H1 (cell line): ENCODE data around the gene SWT1. TPM values are rescaled to one million over a fixed set of nuclear protein-coding genes. Genes with fewer than 3 reads are reported as not detected.

Experiments
- CTCF ChIA-PET: fragments of 300-600 bp; sonication (Branson Sonifier 250); formaldehyde crosslinking; loops from one replicate; lab custom pipeline; 2021; ENCODE audit not compliant: partially characterized antibody; lab: Charles Lee
- POLR2A ChIA-PET: fragments of 300-600 bp; sonication (Branson Sonifier 250); formaldehyde crosslinking; loops from one replicate; lab custom pipeline; 2021; ENCODE audit warnings: inconsistent platforms; ENCODE audit not compliant: partially characterized antibody; lab: Charles Lee
- DNase-seq, 2 experiments: peaks; one replicate each; pipeline versions ENCODE4 v3.0.0 to v3.0.0-alpha.2; 2010 to 2022; ENCODE audit warnings: low spot score in 2 of 2, low read depth in 1 of 2, mixed read lengths in 1 of 2
- FAIRE-seq: peaks from 2 replicates; lab custom pipeline; 2011; peaks lifted over from hg19 to GRCh38; lab: Jason Lieb, UNC
- H2AFZ ChIP-seq: 2 replicates; pipeline ENCODE4 v1.8.1; 2012; ENCODE audit warnings: low read length, inconsistent platforms
- H2AK5ac ChIP-seq: 2 replicates; pipeline ENCODE4 v1.6.1; 2013; ENCODE audit warnings: low read depth, low read length
- H2BK120ac ChIP-seq: replicated peaks from 2 replicates; pipeline ENCODE3; 2013; ENCODE audit warnings: low read depth, low read length, inconsistent platforms
- H2BK12ac ChIP-seq: 2 replicates; pipeline ENCODE4 v1.6.1; 2013; ENCODE audit warnings: low read depth, low read length
- H2BK15ac ChIP-seq: 2 replicates; pipeline ENCODE4 v1.6.1; 2013; ENCODE audit warnings: low read length
- H2BK20ac ChIP-seq: 2 replicates; pipeline ENCODE4 v1.6.1; 2013; ENCODE audit warnings: low read length
- H2BK5ac ChIP-seq: 2 replicates; pipeline ENCODE4 v1.6.1; 2013; ENCODE audit warnings: low read depth, low read length
- H3K14ac ChIP-seq: 2 replicates; pipeline ENCODE4 v1.6.1; 2013; ENCODE audit warnings: inconsistent platforms; ENCODE audit not compliant: insufficient read length
- H3K18ac ChIP-seq: 2 replicates; pipeline ENCODE4 v1.6.1; 2013; ENCODE audit warnings: low read length; ENCODE audit errors: extremely low read depth
- H3K23ac ChIP-seq: 2 replicates; pipeline ENCODE4 v1.6.1; 2013; ENCODE audit warnings: inconsistent platforms; ENCODE audit not compliant: insufficient read length
- H3K23me2 ChIP-seq: 2 replicates; pipeline ENCODE4 v1.6.1; 2013; ENCODE audit warnings: low read depth, low read length
- H3K27ac ChIP-seq: 2 replicates; pipeline ENCODE4 v1.6.1; 2011; ENCODE audit warnings: low read depth, low read length, inconsistent platforms
- H3K27me3 ChIP-seq, 4 experiments: replicated peaks in 1 of 4; 1 replicate in 1 of 4; 2 replicates in 3 of 4; pipeline versions ENCODE4 v1.6.1 to v1.8.1; 2011 to 2013; ENCODE audit warnings: low read length in 3 of 4, mild to moderate bottlenecking in 3 of 4, inconsistent platforms in 2 of 4, mixed read lengths in 2 of 4, moderate library complexity in 1 of 4; ENCODE audit not compliant: control insufficient read depth in 3 of 4, insufficient read depth in 3 of 4; ENCODE audit errors: extremely low read depth in 1 of 4
- H3K36me3 ChIP-seq, 4 experiments: 2 replicates each; pipeline versions ENCODE4 v1.6.1 to v1.8.1; 2011 to 2013; ENCODE audit warnings: mild to moderate bottlenecking in 4 of 4, low read length in 3 of 4, moderate library complexity in 2 of 4, control low read depth in 1 of 4, inconsistent platforms in 1 of 4; ENCODE audit not compliant: insufficient read depth in 4 of 4, control insufficient read depth in 2 of 4
- H3K4ac ChIP-seq: replicated peaks from 2 replicates; pipeline ENCODE3; 2013; ENCODE audit warnings: low read length, low read depth, mixed read lengths, inconsistent platforms; ENCODE audit not compliant: insufficient read length
- H3K4me1 ChIP-seq, 4 experiments: replicated peaks in 1 of 4; 1 replicate in 1 of 4; 2 replicates in 3 of 4; pipeline versions ENCODE4 v1.6.1 to v1.8.1; 2011 to 2013; ENCODE audit warnings: low read length in 3 of 4, inconsistent platforms in 2 of 4, mixed read lengths in 1 of 4; ENCODE audit not compliant: insufficient read depth in 4 of 4, control insufficient read depth in 3 of 4
- H3K4me2 ChIP-seq, 2 experiments: 2 replicates each; pipeline versions ENCODE4 v1.6.1 to v1.8.1; 2011 to 2013; ENCODE audit warnings: low read depth in 2 of 2, low read length in 2 of 2, control low read depth in 1 of 2, inconsistent platforms in 1 of 2, mild to moderate bottlenecking in 1 of 2; ENCODE audit not compliant: insufficient read depth in 1 of 2
- H3K4me3 ChIP-seq, 4 experiments: fragments of 200-600, 300-600 bp in 1 of 4; sonication (generic), shearing (Covaris generic), sonication (Bioruptor Twin) in 1 of 4; 2 replicates each; pipeline versions ENCODE4 v1.5.1 to v1.8.1; 2011 to 2016; ENCODE audit warnings: low read length in 4 of 4, low read depth in 3 of 4, control low read depth in 2 of 4, inconsistent platforms in 2 of 4, mild to moderate bottlenecking in 2 of 4, mixed read lengths in 1 of 4, moderate library complexity in 1 of 4; ENCODE audit not compliant: insufficient read depth in 2 of 4; ENCODE audit errors: extremely low read depth in 1 of 4
- H3K56ac ChIP-seq: replicated peaks from 2 replicates; pipeline ENCODE3; 2013; ENCODE audit warnings: low read depth, mild to moderate bottlenecking, mixed read lengths, low read length, inconsistent platforms; ENCODE audit not compliant: insufficient read length
- H3K79me1 ChIP-seq: 2 replicates; pipeline ENCODE4 v1.6.1; 2013; ENCODE audit warnings: low read depth, low read length, control low read depth
- H3K79me2 ChIP-seq, 2 experiments: 2 replicates each; pipeline versions ENCODE4 v1.6.1 to v1.8.1; 2012 to 2013; ENCODE audit warnings: low read length in 2 of 2, mild to moderate bottlenecking in 2 of 2, inconsistent platforms in 1 of 2; ENCODE audit not compliant: insufficient read depth in 2 of 2, control insufficient read depth in 1 of 2
- H3K9ac ChIP-seq, 4 experiments: replicated peaks in 1 of 4; 1 replicate in 1 of 4; 2 replicates in 3 of 4; pipeline versions ENCODE4 v1.6.1 to v1.8.1; 2011 to 2013; ENCODE audit warnings: low read depth in 3 of 4, low read length in 3 of 4, control low read depth in 2 of 4, mild to moderate bottlenecking in 2 of 4, moderate library complexity in 2 of 4, inconsistent platforms in 1 of 4; ENCODE audit errors: extremely low read depth in 1 of 4
- H3K9me3 ChIP-seq, 2 experiments: 2 replicates each; pipeline versions ENCODE4 v1.6.1 to v1.8.1; 2012 to 2013; ENCODE audit warnings: mild to moderate bottlenecking in 2 of 2, moderate library complexity in 2 of 2, control low read depth in 1 of 2, inconsistent platforms in 1 of 2, low read depth in 1 of 2, low read length in 1 of 2, mixed read lengths in 1 of 2; ENCODE audit not compliant: insufficient read depth in 2 of 2
- H4K20me1 ChIP-seq, 2 experiments: replicated peaks in 1 of 2; 2 replicates each; pipeline versions ENCODE3 to v1.8.1; 2011 to 2013; ENCODE audit warnings: inconsistent platforms in 2 of 2, low read length in 2 of 2, mild to moderate bottlenecking in 1 of 2; ENCODE audit not compliant: insufficient read depth in 2 of 2, control insufficient read depth in 1 of 2
- H4K5ac ChIP-seq: 2 replicates; pipeline ENCODE4 v1.6.1; 2013; ENCODE audit warnings: low read length, low read depth, mixed read lengths, inconsistent platforms; ENCODE audit not compliant: insufficient read length
- H4K8ac ChIP-seq: 2 replicates; pipeline ENCODE4 v1.8.0; 2013; ENCODE audit warnings: mild to moderate bottlenecking, moderate library complexity, low read length, inconsistent platforms; ENCODE audit not compliant: insufficient read depth; ENCODE audit errors: extremely low read depth
- H4K91ac ChIP-seq: replicated peaks from 2 replicates; pipeline ENCODE3; 2013; ENCODE audit warnings: low read length, mixed read lengths, inconsistent platforms; ENCODE audit not compliant: insufficient read length
- KDM1A ChIP-seq: fragments of 200-600, 300-600 bp; sonication (generic); IDR thresholded peaks from 2 replicates; pipeline ENCODE4 v1.7.1; 2016; ENCODE audit warnings: mild to moderate bottlenecking, low read length, borderline replicate concordance
- WGBS, 2 experiments: shearing (Covaris generic) in 1 of 2; methylation state at CpG; one replicate each; pipeline versions ENCODE4 v1.1.6 to v1.1.7; 2013 to 2015; ENCODE audit warnings: low lambda C conversion rate in 2 of 2, mixed read lengths in 2 of 2, inconsistent platforms in 1 of 2, low coverage in 1 of 2, missing lambda C conversion rate in 1 of 2; ENCODE audit not compliant: insufficient replicate concordance in 2 of 2, insufficient coverage in 1 of 2, insufficient read length in 1 of 2; ENCODE audit errors: extremely low coverage in 1 of 2, missing lambda C conversion rate in 1 of 2; 5-methylcytosine and 5-hydroxymethylcytosine counted together
- polyA plus RNA-seq, 7 experiments: library from polyadenylated mRNA; depleted of rRNA in 3 of 7; stranded (reverse) in 5 of 7; unstranded in 2 of 7; fragments of >200 nt in 5 of 7; fragments of 200-250 nt in 2 of 7; gene quantifications; 1 replicate in 5 of 7; 2 replicates in 1 of 7; 4 replicates in 1 of 7; pipeline versions ENCODE4 v1.2.1 to v1.2.3, GENCODE V29; 2011 to 2013; ENCODE audit warnings: missing spikeins in 2 of 7, mixed read lengths in 2 of 7
- total RNA-seq: library from RNA; stranded (reverse); fragmentation: NEBNext Ultra II Directional; extraction: Animal tissue kit (Norgen Biotek cat#: 25700); gene quantifications from 2 replicates; pipeline ENCODE4 v1.2.1, GENCODE V29; 2021

Gene SWT1
- total and polyA plus RNA-seq, 2 of the 8 experiments (the other 6 are each of a cell fraction or from before 2014, with no cell fraction given) = 1.4 to 6.2 TPM

- no peak overlapping the region for H3K56ac ChIP-seq
- no peak overlapping the region for H3K4me2 ChIP-seq
- H3K18ac ChIP-seq = no peak overlapping the region
- H3K4ac ChIP-seq = no peak overlapping the region
- no peak overlapping the region for H2BK120ac ChIP-seq
- DNase-seq = no peak
- H3K23me2 ChIP-seq = peaks cover 6% of the 10 kb centered on the region
- no peak for TF ChIP-seq KDM1A
- H2BK15ac ChIP-seq = no peak overlapping the region
- no peak overlapping the region for H4K91ac ChIP-seq
- H3K4me3 ChIP-seq = no peak overlapping the region
- H2BK20ac ChIP-seq = no peak overlapping the region
- H4K5ac ChIP-seq = no peak overlapping the region
- H4K8ac ChIP-seq = no peak overlapping the region
- ChIA-PET POLR2A (interaction anchor here (0.5 kb wide), 1 partner anchor 14 kb away, joined by 3 read pairs; no protein-coding TSS in a partner anchor), CTCF (interaction anchor here (0.7 to 1.7 kb wide), 3 partner anchors 9 to 286 kb away, joined by 3 to 7 read pairs (median 3); no protein-coding TSS in a partner anchor)
- H3K79me2 ChIP-seq = peaks cover 27 to 67% of the 10 kb centered on the region in 2 experiments
- H3K9ac ChIP-seq = no peak overlapping the region
- H3K79me1 ChIP-seq = no peaks in the 10 kb centered on the region
- no peak overlapping the region for H3K14ac ChIP-seq
- 87% methylated on average over 2 of the region's 2 CpGs; no CpG with 5 or more reads in 1 of the 2 experiments for WGBS, 2 experiments
- H2BK5ac ChIP-seq = no peak overlapping the region
- H2AFZ ChIP-seq = no peak overlapping the region
- no peaks in the 10 kb centered on the region for H3K27me3 ChIP-seq
- no peak for FAIRE-seq
- no peak overlapping the region for H3K23ac ChIP-seq
- H4K20me1 ChIP-seq = peaks cover 12 to 13% of the 10 kb centered on the region in 2 experiments
- peaks cover 15 to 67% (median 51%) of the 10 kb centered on the region in 4 experiments for H3K36me3 ChIP-seq
- H2AK5ac ChIP-seq = no peak overlapping the region
- peaks cover 0 to 4% (median 0%) of the 10 kb centered on the region in 4 experiments; a peak in 1 of 7 replicates for H3K4me1 ChIP-seq
- H3K9me3 ChIP-seq = no peaks in the 10 kb centered on the region
- H3K27ac ChIP-seq = no peak overlapping the region
- H2BK12ac ChIP-seq = no peak overlapping the region
These were observed 152.6 kb downstream of the SWT1 start for GRCh38 chr1:185309566-185309965.
